Measurements from ENCODE around the gene PRKACG.
"Not testable (repeated sequence)": the region's sequence is repeated elsewhere in the genome, so short reads cannot be mapped to it uniquely, and the experiment has no call there.

PRKACG gene

GRCh38 chr9:68991457-68991856 lies 22.5 kb downstream of the PRKACG start:
- Histone ChIP-seq H3K4me1 (ENCODE audit: control insufficient read depth in 1 of 2, insufficient read depth in 2 of 2, low read length in 2 of 2) (no peaks in the 10 kb centered on the region), H3K9ac (ENCODE audit: low read depth in 1 of 2, low read length in 2 of 2) (no peak overlapping the region), H3K9me3 (ENCODE audit: control insufficient read depth in 1 of 2, low read length in 2 of 2) (no peaks in the 10 kb centered on the region), H3K36me3 (ENCODE audit: control insufficient read depth in 1 of 2, insufficient read depth in 2 of 2, low read length in 2 of 2) (peaks cover 9 to 23% of the 10 kb centered on the region in 2 donors), H3K27ac (ENCODE audit: low read depth, low read length) (no peak overlapping the region), H3K27me3 (ENCODE audit: control insufficient read depth in 1 of 2, insufficient read depth in 2 of 2, low read length in 2 of 2) (no peaks in the 10 kb centered on the region), H3K4me3 (ENCODE audit: low read depth in 1 of 2, low read length in 2 of 2) (no peak overlapping the region)

- H3K4me3 ChIP-seq (ENCODE audit: low read depth in 1 of 2, low read length in 2 of 2); H3K9me3 ChIP-seq (ENCODE audit: control insufficient read depth in 1 of 2, low read length in 2 of 2); H3K9ac ChIP-seq (ENCODE audit: low read depth in 1 of 2, low read length in 2 of 2); H3K27ac ChIP-seq (ENCODE audit: low read depth, low read length); H3K4me1 ChIP-seq (ENCODE audit: control insufficient read depth in 1 of 2, insufficient read depth in 2 of 2, low read length in 2 of 2); H3K27me3 ChIP-seq (ENCODE audit: control insufficient read depth in 1 of 2, insufficient read depth in 2 of 2, low read length in 2 of 2): not testable (repeated sequence)
- H3K36me3 ChIP-seq (ENCODE audit: control insufficient read depth in 1 of 2, insufficient read depth in 2 of 2, low read length in 2 of 2), result peaks cover 4 to 17% of the 10 kb centered on the region in 2 donors
These were observed 27.0 kb downstream of the PRKACG start for GRCh38 chr9:68986949-68987348.

DNA sequence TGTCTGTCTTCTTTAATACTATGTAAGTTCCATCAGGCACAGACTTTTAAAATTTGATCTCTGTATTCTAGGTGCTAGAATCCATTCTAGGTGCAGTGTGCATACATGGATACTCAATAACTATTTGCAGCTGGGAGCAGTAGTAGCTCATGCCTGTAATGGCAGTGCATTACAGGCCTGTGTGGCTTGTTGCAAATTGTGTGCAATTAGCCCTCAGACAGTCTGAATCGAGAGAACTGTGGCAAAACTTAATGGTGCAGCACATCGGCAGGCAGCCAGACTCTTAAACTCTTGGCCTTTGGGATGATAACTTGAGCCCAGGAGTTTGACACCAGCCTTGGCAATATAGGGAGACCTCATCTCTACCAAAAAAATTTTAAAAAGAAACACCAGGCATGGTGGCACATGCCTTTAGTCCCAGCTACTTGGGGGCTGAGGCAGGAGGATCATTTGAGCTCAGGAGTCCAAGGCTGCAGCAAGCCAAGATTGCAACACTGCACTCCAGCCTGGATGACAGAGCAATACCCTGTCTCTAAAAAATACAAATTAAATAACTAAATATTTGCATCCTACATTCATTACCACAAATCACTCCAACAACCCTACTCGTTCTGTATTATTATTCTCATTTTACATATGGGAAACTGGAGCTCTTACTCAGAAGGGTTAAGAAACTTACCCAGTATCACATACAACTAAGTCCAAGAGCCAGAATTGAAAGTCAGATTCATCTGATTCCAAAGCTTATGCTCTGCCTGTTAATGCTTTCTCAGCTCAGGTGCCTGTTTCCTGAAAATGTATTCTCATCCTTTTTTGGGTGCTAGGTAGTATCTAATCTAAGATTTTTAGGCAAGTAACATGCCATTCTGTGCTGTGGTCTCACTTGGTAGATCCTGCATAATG lies 30.1 kb downstream of the PRKACG start:
- H3K4me1 ChIP-seq (ENCODE audit: control insufficient read depth in 1 of 2, insufficient read depth in 2 of 2, low read length in 2 of 2), result peaks cover 0 to 18% of the 10 kb centered on the region in 2 donors
- no peaks in the 10 kb centered on the region for H3K9me3 ChIP-seq (ENCODE audit: control insufficient read depth in 1 of 2, low read length in 2 of 2)
- peaks cover 0 to 12% of the 10 kb centered on the region in 2 donors for H3K36me3 ChIP-seq (ENCODE audit: control insufficient read depth in 1 of 2, insufficient read depth in 2 of 2, low read length in 2 of 2)
- H3K4me3 ChIP-seq (ENCODE audit: low read depth in 1 of 2, low read length in 2 of 2), result no peak overlapping the region
- no peak overlapping the region for H3K27ac ChIP-seq (ENCODE audit: low read depth, low read length)
- no peak overlapping the region for H3K9ac ChIP-seq (ENCODE audit: low read depth in 1 of 2, low read length in 2 of 2)
- H3K27me3 ChIP-seq (ENCODE audit: control insufficient read depth in 1 of 2, insufficient read depth in 2 of 2, low read length in 2 of 2), result no peaks in the 10 kb centered on the region

GRCh38 chr9:68983008-68983411 lies 30.9 kb downstream of the PRKACG start:
- Histone ChIP-seq H3K4me1 (ENCODE audit: control insufficient read depth in 1 of 2, insufficient read depth in 2 of 2, low read length in 2 of 2) (peaks cover 0 to 18% of the 10 kb centered on the region in 2 donors), H3K27me3 (ENCODE audit: control insufficient read depth in 1 of 2, insufficient read depth in 2 of 2, low read length in 2 of 2) (no peaks in the 10 kb centered on the region), H3K9ac (ENCODE audit: low read depth in 1 of 2, low read length in 2 of 2) (no peak overlapping the region), H3K4me3 (ENCODE audit: low read depth in 1 of 2, low read length in 2 of 2) (no peak overlapping the region), H3K36me3 (ENCODE audit: control insufficient read depth in 1 of 2, insufficient read depth in 2 of 2, low read length in 2 of 2) (peaks cover 0 to 12% of the 10 kb centered on the region in 2 donors), H3K27ac (ENCODE audit: low read depth, low read length) (no peak overlapping the region), H3K9me3 (ENCODE audit: control insufficient read depth in 1 of 2, low read length in 2 of 2) (no peaks in the 10 kb centered on the region)

- Histone ChIP-seq H3K27ac (ENCODE audit: low read depth, low read length) (no peak overlapping the region), H3K36me3 (ENCODE audit: control insufficient read depth in 1 of 2, insufficient read depth in 2 of 2, low read length in 2 of 2) (peaks cover 0 to 12% of the 10 kb centered on the region in 2 donors), H3K4me1 (ENCODE audit: control insufficient read depth in 1 of 2, insufficient read depth in 2 of 2, low read length in 2 of 2) (peaks cover 0 to 18% of the 10 kb centered on the region in 2 donors), H3K9ac (ENCODE audit: low read depth in 1 of 2, low read length in 2 of 2) (no peak overlapping the region), H3K4me3 (ENCODE audit: low read depth in 1 of 2, low read length in 2 of 2) (no peak overlapping the region), H3K27me3 (ENCODE audit: control insufficient read depth in 1 of 2, insufficient read depth in 2 of 2, low read length in 2 of 2) (no peaks in the 10 kb centered on the region), H3K9me3 (ENCODE audit: control insufficient read depth in 1 of 2, low read length in 2 of 2) (no peaks in the 10 kb centered on the region)
These were observed 32.1 kb downstream of the PRKACG start for GRCh38 chr9:68981789-68982188.

GRCh38 chr9:68980341-68980914 lies 33.5 kb downstream of the PRKACG start:
- H3K27ac ChIP-seq (ENCODE audit: low read depth, low read length), result no peak overlapping the region
- no peak overlapping the region for H3K9ac ChIP-seq (ENCODE audit: low read depth in 1 of 2, low read length in 2 of 2)
- H3K4me1 ChIP-seq (ENCODE audit: control insufficient read depth in 1 of 2, insufficient read depth in 2 of 2, low read length in 2 of 2), result peaks cover 0 to 18% of the 10 kb centered on the region in 2 donors
- no peaks in the 10 kb centered on the region for H3K27me3 ChIP-seq (ENCODE audit: control insufficient read depth in 1 of 2, insufficient read depth in 2 of 2, low read length in 2 of 2)
- no peaks in the 10 kb centered on the region for H3K9me3 ChIP-seq (ENCODE audit: control insufficient read depth in 1 of 2, low read length in 2 of 2)
- no peak overlapping the region for H3K4me3 ChIP-seq (ENCODE audit: low read depth in 1 of 2, low read length in 2 of 2)
- peaks cover 6 to 9% of the 10 kb centered on the region in 2 donors for H3K36me3 ChIP-seq (ENCODE audit: control insufficient read depth in 1 of 2, insufficient read depth in 2 of 2, low read length in 2 of 2)

- Histone ChIP-seq H3K4me1 (ENCODE audit: control insufficient read depth in 1 of 2, insufficient read depth in 2 of 2, low read length in 2 of 2) (peaks cover 0 to 18% of the 10 kb centered on the region in 2 donors), H3K4me3 (ENCODE audit: low read depth in 1 of 2, low read length in 2 of 2) (no peak overlapping the region), H3K9ac (ENCODE audit: low read depth in 1 of 2, low read length in 2 of 2) (no peak overlapping the region), H3K9me3 (ENCODE audit: control insufficient read depth in 1 of 2, low read length in 2 of 2) (no peaks in the 10 kb centered on the region), H3K27ac (ENCODE audit: low read depth, low read length) (no peak overlapping the region), H3K36me3 (ENCODE audit: control insufficient read depth in 1 of 2, insufficient read depth in 2 of 2, low read length in 2 of 2) (peaks cover 6 to 8% of the 10 kb centered on the region in 2 donors), H3K27me3 (ENCODE audit: control insufficient read depth in 1 of 2, insufficient read depth in 2 of 2, low read length in 2 of 2) (no peaks in the 10 kb centered on the region)
These were observed 34.2 kb downstream of the PRKACG start for GRCh38 chr9:68979538-68980314.

- no peak overlapping the region for H3K27ac ChIP-seq (ENCODE audit: low read depth, low read length)
- H3K27me3 ChIP-seq (ENCODE audit: control insufficient read depth in 1 of 2, insufficient read depth in 2 of 2, low read length in 2 of 2), result no peaks in the 10 kb centered on the region
- H3K4me3 ChIP-seq (ENCODE audit: low read depth in 1 of 2, low read length in 2 of 2), result no peak overlapping the region
- H3K9me3 ChIP-seq (ENCODE audit: control insufficient read depth in 1 of 2, low read length in 2 of 2), result no peaks in the 10 kb centered on the region
- H3K4me1 ChIP-seq (ENCODE audit: control insufficient read depth in 1 of 2, insufficient read depth in 2 of 2, low read length in 2 of 2), result peaks cover 0 to 18% of the 10 kb centered on the region in 2 donors
- H3K9ac ChIP-seq (ENCODE audit: low read depth in 1 of 2, low read length in 2 of 2), result no peak overlapping the region
- peaks cover 6 to 8% of the 10 kb centered on the region in 2 donors for H3K36me3 ChIP-seq (ENCODE audit: control insufficient read depth in 1 of 2, insufficient read depth in 2 of 2, low read length in 2 of 2)
These were observed 35.4 kb downstream of the PRKACG start for GRCh38 chr9:68978501-68978900.

DNA sequence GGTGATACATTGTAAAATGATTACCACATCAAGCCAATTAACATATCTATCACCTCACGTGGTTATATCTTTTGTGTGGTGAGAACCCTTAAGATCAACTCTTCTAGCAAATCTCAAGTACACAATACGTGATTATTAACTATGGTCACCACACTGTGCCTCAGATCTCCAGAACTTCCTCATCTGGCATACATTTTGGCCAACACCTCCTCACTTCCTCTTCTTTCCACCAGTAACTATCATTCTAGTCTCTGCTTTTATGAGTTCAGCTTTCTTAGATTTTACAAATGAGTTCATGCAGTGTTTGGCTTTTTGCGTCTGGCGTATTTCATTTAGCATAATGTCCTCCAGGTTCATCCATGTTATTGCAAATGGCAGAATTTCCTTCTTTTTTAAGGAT lies 35.8 kb downstream of the PRKACG start:
- H3K36me3 ChIP-seq (ENCODE audit: control insufficient read depth in 1 of 2, insufficient read depth in 2 of 2, low read length in 2 of 2), result peaks cover 6 to 8% of the 10 kb centered on the region in 2 donors
- H3K9ac ChIP-seq (ENCODE audit: low read depth in 1 of 2, low read length in 2 of 2), result no peak overlapping the region
- no peak overlapping the region for H3K4me3 ChIP-seq (ENCODE audit: low read depth in 1 of 2, low read length in 2 of 2)
- no peak overlapping the region for H3K27ac ChIP-seq (ENCODE audit: low read depth, low read length)
- peaks cover 0 to 18% of the 10 kb centered on the region in 2 donors for H3K4me1 ChIP-seq (ENCODE audit: control insufficient read depth in 1 of 2, insufficient read depth in 2 of 2, low read length in 2 of 2)
- no peaks in the 10 kb centered on the region for H3K9me3 ChIP-seq (ENCODE audit: control insufficient read depth in 1 of 2, low read length in 2 of 2)
- H3K27me3 ChIP-seq (ENCODE audit: control insufficient read depth in 1 of 2, insufficient read depth in 2 of 2, low read length in 2 of 2), result no peaks in the 10 kb centered on the region
